SK-N-SH (cell line): ENCODE measurements around the gene ATP6V0A1. TPM values are rescaled to one million over a fixed set of nuclear protein-coding genes. Genes with fewer than 3 reads are reported as not detected.

Experiments
- CTCF ChIA-PET: fragments of 300-600, 350-600 bp; formaldehyde crosslinking; extraction: SDS; loops from one replicate; lab custom pipeline; 2021; lab: Yijun Ruan, JAX
- POLR2A ChIA-PET: fragments of 350-600 bp; sonication (Branson Sonifier 250); formaldehyde crosslinking; extraction: SDS; loops from one replicate; lab custom pipeline; 2020; ENCODE audit warnings: antibody characterized with exemption, inconsistent platforms; lab: Yijun Ruan, JAX
- DNase-seq: peaks from one replicate; pipeline ENCODE4 v3.0.0; 2012
- H2AFZ ChIP-seq: fragments of 200-600 bp; sonication (generic); 2 replicates; pipeline ENCODE4 v1.8.1; 2016; ENCODE audit warnings: antibody characterized with exemption, mild to moderate bottlenecking, low read depth
- H3F3A ChIP-seq: fragments of 200-600 bp; sonication (generic); replicated peaks from 2 replicates; pipeline ENCODE3; 2016; ENCODE audit warnings: antibody characterized with exemption, mild to moderate bottlenecking; ENCODE audit not compliant: insufficient read depth
- H3K27ac ChIP-seq, 2 experiments: fragments of 200-500 bp in 1 of 2; fragments of 200-600 bp in 1 of 2; sonication (Bioruptor generic) in 1 of 2; sonication (generic), shearing (Covaris generic) in 1 of 2; 2 replicates each; pipeline versions ENCODE4 v1.5.1 to v1.6.1; 2014 to 2016; ENCODE audit warnings: low read depth in 2 of 2, inconsistent platforms in 1 of 2, low read length in 1 of 2, mild to moderate bottlenecking in 1 of 2, mixed read lengths in 1 of 2
- H3K27me3 ChIP-seq: fragments of 200-600 bp; sonication (generic), shearing (Covaris generic); 2 replicates; pipeline ENCODE4 v1.6.1; 2016; ENCODE audit warnings: mixed run types; ENCODE audit not compliant: insufficient read depth
- H3K36me3 ChIP-seq, 2 experiments: fragments of 200-500 bp in 1 of 2; fragments of 200-600 bp in 1 of 2; sonication (Bioruptor generic) in 1 of 2; sonication (generic) in 1 of 2; replicated peaks in 1 of 2; 2 replicates each; pipeline versions ENCODE3 to v1.5.1; 2014 to 2016; ENCODE audit warnings: low read length in 1 of 2, mild to moderate bottlenecking in 1 of 2; ENCODE audit not compliant: insufficient read depth in 2 of 2, control insufficient read depth in 1 of 2
- H3K4me1 ChIP-seq, 2 experiments: fragments of 200-500 bp in 1 of 2; fragments of 200-600 bp in 1 of 2; sonication (Bioruptor generic) in 1 of 2; sonication (generic), shearing (Covaris generic) in 1 of 2; 2 replicates each; pipeline versions ENCODE4 v1.5.1 to v1.6.1; 2014 to 2016; ENCODE audit warnings: low read depth in 1 of 2, low read length in 1 of 2, mixed run types in 1 of 2; ENCODE audit not compliant: insufficient read depth in 2 of 2, control insufficient read depth in 1 of 2
- H3K4me2 ChIP-seq: fragments of 200-600 bp; sonication (generic), shearing (Covaris generic); 2 replicates; pipeline ENCODE4 v1.6.1; 2017; ENCODE audit warnings: mixed run types
- H3K4me3 ChIP-seq, 2 experiments: fragments of 200-500 bp in 1 of 2; fragments of 200-600 bp in 1 of 2; sonication (Bioruptor generic) in 1 of 2; sonication (generic), shearing (Covaris generic) in 1 of 2; 2 replicates each; pipeline versions ENCODE4 v1.5.1 to v1.8.1; 2014 to 2016; ENCODE audit warnings: low read depth in 2 of 2, inconsistent platforms in 1 of 2, low read length in 1 of 2, mild to moderate bottlenecking in 1 of 2, mixed read lengths in 1 of 2, moderate library complexity in 1 of 2
- H3K79me2 ChIP-seq: fragments of 200-600 bp; sonication (generic); 2 replicates; pipeline ENCODE4 v1.8.1; 2017; ENCODE audit warnings: mild to moderate bottlenecking; ENCODE audit not compliant: insufficient read depth
- H3K9ac ChIP-seq: fragments of 200-600 bp; sonication (generic); 2 replicates; pipeline ENCODE4 v1.6.1; 2017; ENCODE audit warnings: mixed run types
- H3K9me2 ChIP-seq: fragments of 200-600 bp; sonication (generic); 2 replicates; pipeline ENCODE4 v1.6.1; 2017; ENCODE audit warnings: mixed run types
- H3K9me3 ChIP-seq: fragments of 200-600 bp; sonication (generic); 2 replicates; pipeline ENCODE4 v1.6.1; 2017; ENCODE audit warnings: mixed run types, mild to moderate bottlenecking, moderate library complexity
- H4K20me1 ChIP-seq: fragments of 200-600 bp; sonication (generic); 2 replicates; pipeline ENCODE4 v1.6.1; 2017; ENCODE audit warnings: mild to moderate bottlenecking, mixed run types; ENCODE audit not compliant: insufficient read depth
- ELF1 ChIP-seq: IDR thresholded peaks from 2 replicates; pipeline ENCODE4 v1.4.0; 2012
- EZH2phosphoT487 ChIP-seq: fragments of 200-600 bp; sonication (generic); IDR thresholded peaks from 2 replicates; pipeline ENCODE4 v1.6.1; 2017; ENCODE audit warnings: low read depth, mixed run types, mild to moderate bottlenecking, antibody characterized with exemption, moderate library complexity, borderline replicate concordance
- FOSL2 ChIP-seq: IDR thresholded peaks from 2 replicates; pipeline ENCODE4 v1.4.0; 2012; ENCODE audit warnings: low read depth, mild to moderate bottlenecking, moderate library complexity, borderline replicate concordance
- FOXM1 ChIP-seq: IDR thresholded peaks from 2 replicates; pipeline ENCODE4 v1.4.0; 2012; ENCODE audit warnings: low read depth, mild to moderate bottlenecking
- NRF1 ChIP-seq: IDR thresholded peaks from 2 replicates; pipeline ENCODE4 v1.6.1; 2012; ENCODE audit warnings: low read depth, mild to moderate bottlenecking, low read length
- RAD21 ChIP-seq: IDR thresholded peaks from 2 replicates; pipeline ENCODE4 v1.6.1; 2012; ENCODE audit warnings: mild to moderate bottlenecking, low read length
- RCOR1 ChIP-seq: fragments of 150-350 bp; IDR thresholded peaks from 2 replicates; pipeline ENCODE4 v1.6.1; 2017; ENCODE audit warnings: antibody characterized with exemption, low read length
- RFX5 ChIP-seq: IDR thresholded peaks from 2 replicates; pipeline ENCODE4 v1.6.1; 2012; ENCODE audit warnings: mild to moderate bottlenecking, improper control_type of control experiment, low read length
- RXRA ChIP-seq: IDR thresholded peaks from 2 replicates; pipeline ENCODE4 v1.4.0; 2012; ENCODE audit warnings: low read depth, mild to moderate bottlenecking, borderline replicate concordance
- TAF1 ChIP-seq: IDR thresholded peaks from 2 replicates; pipeline ENCODE4 v1.6.1; 2012; ENCODE audit warnings: low read depth, mild to moderate bottlenecking, low read length, moderate library complexity, borderline replicate concordance
- TEAD4 ChIP-seq: IDR thresholded peaks from 2 replicates; pipeline ENCODE4 v1.4.0; 2012; ENCODE audit warnings: mild to moderate bottlenecking, borderline replicate concordance; ENCODE audit not compliant: insufficient read depth
- WGBS: methylation state at CpG from one replicate; pipeline ENCODE4 v1.1.6; 2017; ENCODE audit warnings: low lambda C conversion rate; 5-methylcytosine and 5-hydroxymethylcytosine counted together
- polyA plus RNA-seq, 3 experiments: library from polyadenylated mRNA; depleted of rRNA; stranded (reverse); fragments of >200 nt; gene quantifications; 2 replicates each; pipeline ENCODE4 v1.2.3, GENCODE V29; 2012
- TF ChIP-seq, protein P1 (sequence below): fragments of 150-350 bp; IDR thresholded peaks from 2 replicates; pipeline ENCODE4 v1.6.1; 2016; ENCODE audit warnings: mild to moderate bottlenecking, low read depth, low read length
- TF ChIP-seq, protein P2 (sequence below): IDR thresholded peaks from 2 replicates; pipeline ENCODE4 v1.4.0; 2012; ENCODE audit warnings: low read depth, borderline replicate concordance
- TF ChIP-seq, protein P3 (sequence below): IDR thresholded peaks from 2 replicates; pipeline ENCODE4 v1.4.0; 2012; ENCODE audit warnings: low read depth, borderline replicate concordance
- TF ChIP-seq, protein P4 (sequence below): fragments of 150-350 bp; IDR thresholded peaks from 2 replicates; pipeline ENCODE4 v1.6.1; 2017; ENCODE audit warnings: antibody characterized with exemption, low read length, low read depth, borderline replicate concordance
- TF ChIP-seq, protein P5 (sequence below): fragments of 200-600 bp; sonication (generic); IDR thresholded peaks from 2 replicates; pipeline ENCODE4 v1.6.1; 2017; ENCODE audit warnings: antibody characterized with exemption, mild to moderate bottlenecking, moderate library complexity
- TF ChIP-seq, protein P6 (sequence below): IDR thresholded peaks from 2 replicates; pipeline ENCODE4 v1.4.0; 2012; ENCODE audit warnings: low read depth

ATP6V0A1 gene
- polyA plus RNA-seq, 1 of the 3 experiments (the other 2 are of a cell fraction) = 31.7 TPM

DNA sequence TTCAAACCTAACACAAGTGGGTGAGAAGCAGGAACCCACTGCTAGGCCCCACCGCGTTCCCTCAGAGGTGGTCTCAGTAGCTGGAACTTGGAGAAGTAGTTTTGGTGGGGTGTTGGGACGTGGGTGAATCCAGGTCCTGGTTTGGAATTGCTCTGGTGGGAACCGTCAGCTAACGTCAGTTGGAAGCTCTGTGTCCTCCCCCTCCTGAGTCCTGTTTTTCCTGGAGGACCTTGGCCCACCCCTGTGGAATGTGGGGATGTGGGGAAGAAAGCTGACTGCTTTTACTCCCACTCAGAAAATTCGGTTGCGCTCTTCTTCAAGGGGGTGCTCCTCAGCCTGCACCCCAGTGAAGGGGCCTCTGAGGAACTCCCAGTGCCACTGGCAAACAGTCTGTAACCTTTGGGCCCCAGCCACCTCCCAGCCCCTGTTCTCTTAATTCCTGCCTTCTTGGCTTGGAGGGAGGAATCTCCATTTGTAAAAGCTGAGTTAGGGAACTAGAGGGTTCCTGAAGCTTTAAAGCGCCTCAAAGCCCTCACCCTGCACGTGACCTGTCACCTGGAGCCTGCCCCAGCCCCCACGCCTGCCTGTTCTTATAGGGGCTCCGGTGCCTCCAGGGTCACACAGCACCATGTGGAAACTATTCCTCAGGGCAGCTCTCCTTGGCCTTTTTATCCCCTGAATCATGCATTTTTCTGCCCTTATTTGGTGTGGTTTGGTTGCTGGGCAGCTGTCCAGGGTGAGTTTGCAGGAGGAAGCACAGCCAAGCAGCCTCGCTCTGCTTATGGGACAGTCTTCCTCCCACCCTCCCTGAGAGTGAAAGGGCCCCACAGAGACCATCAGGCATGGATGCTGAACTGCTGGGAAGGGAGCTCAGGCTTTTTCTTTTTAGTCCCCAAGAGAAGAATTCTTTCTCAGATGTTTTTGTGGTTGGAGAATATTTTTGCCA is 61.1 kb downstream of the ATP6V0A1 start (continued):
- TF ChIP-seq, protein P1, sequence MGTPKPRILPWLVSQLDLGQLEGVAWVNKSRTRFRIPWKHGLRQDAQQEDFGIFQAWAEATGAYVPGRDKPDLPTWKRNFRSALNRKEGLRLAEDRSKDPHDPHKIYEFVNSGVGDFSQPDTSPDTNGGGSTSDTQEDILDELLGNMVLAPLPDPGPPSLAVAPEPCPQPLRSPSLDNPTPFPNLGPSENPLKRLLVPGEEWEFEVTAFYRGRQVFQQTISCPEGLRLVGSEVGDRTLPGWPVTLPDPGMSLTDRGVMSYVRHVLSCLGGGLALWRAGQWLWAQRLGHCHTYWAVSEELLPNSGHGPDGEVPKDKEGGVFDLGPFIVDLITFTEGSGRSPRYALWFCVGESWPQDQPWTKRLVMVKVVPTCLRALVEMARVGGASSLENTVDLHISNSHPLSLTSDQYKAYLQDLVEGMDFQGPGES = no peak
- TF ChIP-seq, protein P2, sequence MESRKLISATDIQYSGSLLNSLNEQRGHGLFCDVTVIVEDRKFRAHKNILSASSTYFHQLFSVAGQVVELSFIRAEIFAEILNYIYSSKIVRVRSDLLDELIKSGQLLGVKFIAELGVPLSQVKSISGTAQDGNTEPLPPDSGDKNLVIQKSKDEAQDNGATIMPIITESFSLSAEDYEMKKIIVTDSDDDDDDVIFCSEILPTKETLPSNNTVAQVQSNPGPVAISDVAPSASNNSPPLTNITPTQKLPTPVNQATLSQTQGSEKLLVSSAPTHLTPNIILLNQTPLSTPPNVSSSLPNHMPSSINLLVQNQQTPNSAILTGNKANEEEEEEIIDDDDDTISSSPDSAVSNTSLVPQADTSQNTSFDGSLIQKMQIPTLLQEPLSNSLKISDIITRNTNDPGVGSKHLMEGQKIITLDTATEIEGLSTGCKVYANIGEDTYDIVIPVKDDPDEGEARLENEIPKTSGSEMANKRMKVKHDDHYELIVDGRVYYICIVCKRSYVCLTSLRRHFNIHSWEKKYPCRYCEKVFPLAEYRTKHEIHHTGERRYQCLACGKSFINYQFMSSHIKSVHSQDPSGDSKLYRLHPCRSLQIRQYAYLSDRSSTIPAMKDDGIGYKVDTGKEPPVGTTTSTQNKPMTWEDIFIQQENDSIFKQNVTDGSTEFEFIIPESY = no peak; the same call in 1 of the 2 replicates
- TF ChIP-seq RFX5 = no peak
- TF ChIP-seq ELF1 = no peak; the same call in 1 of the 2 replicates
- TF ChIP-seq TEAD4 = peak; percentile 81
- peak; percentile 61; the same call in 1 of the 2 replicates for TF ChIP-seq TAF1
- no peak for TF ChIP-seq RCOR1
- TF ChIP-seq, protein P3, sequence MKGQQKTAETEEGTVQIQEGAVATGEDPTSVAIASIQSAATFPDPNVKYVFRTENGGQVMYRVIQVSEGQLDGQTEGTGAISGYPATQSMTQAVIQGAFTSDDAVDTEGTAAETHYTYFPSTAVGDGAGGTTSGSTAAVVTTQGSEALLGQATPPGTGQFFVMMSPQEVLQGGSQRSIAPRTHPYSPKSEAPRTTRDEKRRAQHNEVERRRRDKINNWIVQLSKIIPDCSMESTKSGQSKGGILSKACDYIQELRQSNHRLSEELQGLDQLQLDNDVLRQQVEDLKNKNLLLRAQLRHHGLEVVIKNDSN = peak; percentile 87
- TF ChIP-seq NRF1 = no peak

DNA sequence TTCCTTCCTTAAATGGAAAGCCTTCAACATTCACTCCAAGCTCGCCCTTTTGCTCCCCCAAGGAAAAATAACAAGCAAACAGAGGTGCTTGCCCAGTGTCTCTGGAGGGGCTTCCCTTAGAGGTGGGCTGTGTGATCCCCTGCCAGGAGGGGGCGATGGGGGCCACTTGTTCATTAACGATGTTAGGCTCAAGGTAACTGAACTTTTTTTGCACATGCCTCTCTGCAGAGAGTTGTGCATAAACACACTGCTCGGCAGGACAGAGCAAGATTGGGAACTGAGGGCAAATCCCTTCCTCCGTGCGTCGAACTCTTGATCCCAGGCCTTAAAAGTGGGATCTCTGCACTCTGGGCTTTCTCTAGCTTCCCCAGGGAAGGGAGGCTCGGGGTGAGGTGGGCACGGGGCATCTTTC is 61.9 kb downstream of the ATP6V0A1 start:
- Histone ChIP-seq H4K20me1 (no peaks in the 10 kb centered on the region), H3K27me3 (no peaks in the 10 kb centered on the region), H3F3A (peaks cover 64% of the 10 kb centered on the region), H3K9me3 (no peaks in the 10 kb centered on the region), H2AFZ (no peak overlapping the region), H3K27ac (peak overlapping the region; percentile 92 to 100), H3K9me2 (no peaks in the 10 kb centered on the region), H3K4me1 (peaks cover 43 to 57% of the 10 kb centered on the region in 2 experiments), H3K9ac (peak overlapping the region; percentile 73; the same call in 1 of the 2 replicates), H3K79me2 (peaks cover 16% of the 10 kb centered on the region), H3K4me3 (peak overlapping the region in 1 of 2 experiments; percentile 25; a peak in 1 of 4 replicates), H3K4me2 (peak overlapping the region; percentile 81), H3K36me3 (no peaks in the 10 kb centered on the region)
- TF ChIP-seq, protein P4, sequence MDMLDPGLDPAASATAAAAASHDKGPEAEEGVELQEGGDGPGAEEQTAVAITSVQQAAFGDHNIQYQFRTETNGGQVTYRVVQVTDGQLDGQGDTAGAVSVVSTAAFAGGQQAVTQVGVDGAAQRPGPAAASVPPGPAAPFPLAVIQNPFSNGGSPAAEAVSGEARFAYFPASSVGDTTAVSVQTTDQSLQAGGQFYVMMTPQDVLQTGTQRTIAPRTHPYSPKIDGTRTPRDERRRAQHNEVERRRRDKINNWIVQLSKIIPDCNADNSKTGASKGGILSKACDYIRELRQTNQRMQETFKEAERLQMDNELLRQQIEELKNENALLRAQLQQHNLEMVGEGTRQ = no peak
- TF ChIP-seq EZH2phosphoT487 (no peak), RXRA (no peak), RAD21 (no peak), FOSL2 (no peak), TEAD4 (no peak), FOXM1 (no peak)
- TF ChIP-seq, protein P5, sequence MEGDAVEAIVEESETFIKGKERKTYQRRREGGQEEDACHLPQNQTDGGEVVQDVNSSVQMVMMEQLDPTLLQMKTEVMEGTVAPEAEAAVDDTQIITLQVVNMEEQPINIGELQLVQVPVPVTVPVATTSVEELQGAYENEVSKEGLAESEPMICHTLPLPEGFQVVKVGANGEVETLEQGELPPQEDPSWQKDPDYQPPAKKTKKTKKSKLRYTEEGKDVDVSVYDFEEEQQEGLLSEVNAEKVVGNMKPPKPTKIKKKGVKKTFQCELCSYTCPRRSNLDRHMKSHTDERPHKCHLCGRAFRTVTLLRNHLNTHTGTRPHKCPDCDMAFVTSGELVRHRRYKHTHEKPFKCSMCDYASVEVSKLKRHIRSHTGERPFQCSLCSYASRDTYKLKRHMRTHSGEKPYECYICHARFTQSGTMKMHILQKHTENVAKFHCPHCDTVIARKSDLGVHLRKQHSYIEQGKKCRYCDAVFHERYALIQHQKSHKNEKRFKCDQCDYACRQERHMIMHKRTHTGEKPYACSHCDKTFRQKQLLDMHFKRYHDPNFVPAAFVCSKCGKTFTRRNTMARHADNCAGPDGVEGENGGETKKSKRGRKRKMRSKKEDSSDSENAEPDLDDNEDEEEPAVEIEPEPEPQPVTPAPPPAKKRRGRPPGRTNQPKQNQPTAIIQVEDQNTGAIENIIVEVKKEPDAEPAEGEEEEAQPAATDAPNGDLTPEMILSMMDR = peak; percentile 44
- TF ChIP-seq, protein P6, sequence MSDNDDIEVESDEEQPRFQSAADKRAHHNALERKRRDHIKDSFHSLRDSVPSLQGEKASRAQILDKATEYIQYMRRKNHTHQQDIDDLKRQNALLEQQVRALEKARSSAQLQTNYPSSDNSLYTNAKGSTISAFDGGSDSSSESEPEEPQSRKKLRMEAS = no peak
- POLR2A ChIA-PET = no interaction called here
- DNase-seq = no peak
- 34% methylated on average over 5 of the region's 9 CpGs for WGBS
- CTCF ChIA-PET = interaction anchor here (0.6 to 7.9 kb wide), 13 partner anchors 9 to 208 kb away, joined by 3 to 83 read pairs (median 4); no protein-coding TSS in a partner anchor
